22Rv1 (cell line): ENCODE data around the gene BCL2L11.

Source experiments
- CTCF ChIP-seq: fragments of 450-650 bp; IDR thresholded peaks from 2 replicates; pipeline ENCODE4 v1.5.1; 2017; ENCODE audit warnings: mild to moderate bottlenecking
- ZFX ChIP-seq: fragments of 450-650 bp; IDR thresholded peaks from 2 replicates; pipeline ENCODE4 v1.6.1; 2017; ENCODE audit warnings: antibody characterized with exemption, borderline replicate concordance

GRCh38 chr2:111135910-111136297 is 15.2 kb downstream of the BCL2L11 start:
- TF ChIP-seq CTCF (no peak), ZFX (no peak)
